LNCAP (cell line): ENCODE data around the gene RMDN2.

Experiments used
- CTCF ChIP-seq: fragments of 450-650 bp; IDR thresholded peaks from 2 replicates; pipeline ENCODE4 v1.5.1; 2017; ENCODE audit warnings: mild to moderate bottlenecking

Gene RMDN2

GRCh38 chr2:37947306-37947705 is 22.2 kb downstream of the RMDN2 start:
- TF ChIP-seq CTCF, result no peak

DNA sequence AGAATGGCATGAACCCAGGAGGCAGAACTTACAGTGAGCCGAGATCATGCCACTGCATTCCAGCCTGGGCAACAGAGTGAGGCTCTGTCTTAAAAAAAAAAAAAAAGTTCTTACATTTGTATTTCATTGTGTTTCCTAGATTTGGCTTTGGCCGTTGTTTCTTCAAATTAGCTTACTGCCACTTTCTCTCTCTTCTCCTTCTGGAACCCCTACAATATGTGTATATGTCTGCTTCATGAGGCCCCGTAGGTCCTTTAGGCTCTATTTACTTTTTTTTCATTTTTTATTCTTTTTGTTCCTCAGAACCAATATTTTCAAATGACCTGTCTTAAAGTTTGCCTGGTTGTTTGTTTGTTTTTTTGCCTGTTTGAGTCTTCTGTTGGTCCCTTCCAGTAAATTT is 41.2 kb downstream of the RMDN2 start:
- TF ChIP-seq CTCF, result no peak

GRCh38 chr2:37969731-37970130 is 44.6 kb downstream of the RMDN2 start:
- no peak for TF ChIP-seq CTCF

- no peak for TF ChIP-seq CTCF
Measured at GRCh38 chr2:37971971-37972370, 46.9 kb downstream of the RMDN2 start.

DNA sequence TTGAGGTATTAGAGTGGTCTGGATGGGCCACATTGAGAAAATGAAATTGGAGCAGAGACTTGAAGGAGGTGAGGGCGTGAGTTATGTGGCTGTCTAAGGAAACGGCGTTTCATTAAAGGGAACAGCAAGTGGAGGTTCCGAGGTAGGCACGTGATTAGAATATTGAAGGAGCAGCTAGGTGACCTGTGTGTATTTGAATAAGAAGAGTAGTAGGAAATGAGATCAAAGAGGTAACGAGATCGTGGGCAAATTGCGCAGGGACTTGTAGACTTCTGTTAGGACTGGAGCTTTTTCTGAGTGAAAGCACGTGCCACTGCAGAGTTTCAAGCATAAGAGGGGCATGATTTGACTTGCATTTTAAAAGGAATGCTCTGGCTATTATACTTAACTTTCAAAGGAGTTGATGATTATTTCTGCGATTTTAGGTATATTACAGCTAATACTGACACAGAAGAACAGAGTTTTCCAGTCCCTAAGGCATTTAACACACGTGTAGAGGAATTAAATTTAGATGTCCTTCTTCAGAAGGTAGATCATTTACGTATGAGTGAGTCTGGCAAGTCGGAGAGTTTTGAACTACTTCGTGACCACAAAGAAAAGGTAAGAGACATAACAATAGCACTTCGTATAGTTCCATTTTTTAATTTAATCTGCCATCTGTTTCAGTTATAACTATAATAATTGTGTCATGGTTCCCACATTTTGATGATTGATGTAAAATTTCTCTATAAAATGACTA is 48.7 kb downstream of the RMDN2 start:
- no peak for TF ChIP-seq CTCF

DNA sequence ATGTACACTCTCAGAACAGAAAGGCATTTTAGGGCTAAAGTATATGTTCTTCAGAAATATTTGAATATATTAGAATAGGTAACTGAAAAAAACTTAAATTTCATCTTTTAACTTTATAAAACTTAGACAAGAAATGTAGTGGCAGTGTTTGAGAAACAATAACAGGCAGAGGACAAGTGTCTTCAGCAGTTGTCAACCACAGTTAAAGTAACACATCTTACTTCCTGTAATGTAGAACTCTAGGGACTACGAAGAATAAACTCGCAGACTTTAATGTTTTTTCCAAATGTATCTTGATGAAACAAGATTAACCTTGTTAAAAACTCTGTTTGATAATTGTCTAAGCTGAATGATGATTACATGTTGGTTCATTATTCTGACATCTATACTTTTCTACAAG is 50.7 kb downstream of the RMDN2 start:
- TF ChIP-seq CTCF, result no peak

DNA sequence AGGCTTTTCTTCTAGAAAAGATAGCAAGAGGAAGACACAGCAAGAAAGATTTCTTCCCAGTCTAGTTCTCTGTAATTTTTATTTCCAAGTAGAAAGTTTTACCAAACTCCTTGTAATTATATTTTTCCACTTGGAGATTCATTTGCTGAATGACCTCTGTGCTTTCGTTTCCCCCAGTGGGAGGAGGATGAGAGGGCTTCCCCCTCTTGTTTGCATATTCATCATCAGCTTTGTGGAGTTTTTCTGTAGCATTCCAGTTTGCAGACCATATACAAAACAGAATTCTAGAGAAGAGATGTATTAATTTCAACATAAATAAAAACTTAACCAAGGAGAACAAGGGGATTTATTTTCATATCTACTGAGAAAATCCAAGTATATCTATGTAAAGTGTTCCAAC is 51.3 kb downstream of the RMDN2 start:
- TF ChIP-seq CTCF, result no peak

- TF ChIP-seq CTCF, result peak; percentile 67
Measured at GRCh38 chr2:37982147-37982582, 57.1 kb downstream of the RMDN2 start.
